GM18505 (cell line): Measurements from ENCODE around the gene ACADVL.

Experiments used
- ATAC-seq: cut with Tn5 transposase; IDR thresholded peaks from one replicate; pipeline ENCODE4 v1.9.1; 2021; ENCODE audit not compliant: unreplicated experiment
- POLR2A ChIP-seq: IDR thresholded peaks from 4 replicates; pipeline ENCODE4 v1.6.1; 2011; ENCODE audit warnings: borderline replicate concordance; ENCODE audit not compliant: insufficient read depth, insufficient read length; ENCODE audit errors: extremely low read depth

Gene ACADVL

GRCh38 chr17:7225711-7226331 is 6.1 kb downstream of the ACADVL start:
- no peak for TF ChIP-seq POLR2A
- no peak for ATAC-seq

- no peak for ATAC-seq
- no peak for TF ChIP-seq POLR2A
Observed at GRCh38 chr17:7226721-7227710, 7.3 kb downstream of the ACADVL start.

DNA sequence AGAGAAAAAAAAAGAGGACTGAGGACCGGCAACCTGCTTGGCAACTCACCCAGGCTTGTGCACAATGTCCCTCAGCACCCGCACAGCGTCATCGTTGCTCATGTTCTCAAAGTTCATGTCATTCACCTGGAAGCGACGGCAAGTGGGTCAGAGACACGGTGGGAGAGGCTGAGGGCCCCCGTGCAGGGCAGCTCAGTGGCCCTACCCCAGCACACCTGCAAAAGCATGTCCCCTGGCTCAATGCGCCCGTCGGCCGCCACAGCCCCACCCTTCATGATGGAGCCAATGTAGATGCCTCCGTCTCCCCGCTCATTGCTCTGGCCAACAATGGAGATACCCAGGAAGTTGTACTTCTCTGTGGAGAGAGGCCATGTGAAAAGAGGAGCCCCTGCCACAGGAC is 9.2 kb downstream of the ACADVL start:
- TF ChIP-seq POLR2A, result no peak
- ATAC-seq, result no peak

GRCh38 chr17:7229504-7229903 is 9.8 kb downstream of the ACADVL start:
- no peak for TF ChIP-seq POLR2A
- ATAC-seq, result no peak

DNA sequence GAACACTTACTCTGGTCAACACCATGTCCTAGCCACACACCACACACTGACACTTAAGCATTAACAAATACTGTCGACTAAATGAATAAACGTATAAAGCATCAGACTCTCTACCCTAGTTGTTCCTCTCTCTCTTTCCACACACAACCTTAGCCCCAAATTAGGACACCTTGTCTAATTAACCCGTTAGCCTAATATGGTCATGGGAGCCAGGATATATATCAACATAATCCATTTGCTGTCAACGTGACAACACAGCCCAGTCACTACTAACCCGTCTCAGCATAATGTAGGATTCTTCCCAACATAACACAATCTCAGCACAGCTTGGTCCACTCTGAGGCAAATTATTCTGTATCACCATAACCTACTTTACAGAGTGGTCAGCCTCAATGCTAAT is 12.4 kb downstream of the ACADVL start:
- no peak for ATAC-seq
- TF ChIP-seq POLR2A, result no peak

DNA sequence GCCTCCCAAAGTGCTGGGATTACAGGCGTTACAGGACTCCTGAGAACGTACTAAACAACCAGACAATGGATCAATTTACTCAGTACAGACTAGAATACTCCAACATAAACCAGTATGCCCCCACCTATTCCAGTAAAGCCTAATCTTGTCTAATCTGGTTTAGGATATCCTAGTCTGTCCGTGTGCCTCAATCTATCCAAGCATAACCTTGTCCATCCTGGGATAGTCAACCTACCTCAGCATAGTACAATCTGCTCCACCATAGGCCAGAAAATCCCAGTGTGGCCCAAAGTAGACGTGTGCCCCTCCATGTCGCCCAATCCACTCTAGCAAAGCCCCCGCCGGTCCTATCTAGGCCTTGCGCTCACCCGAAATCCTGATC is 14.0 kb downstream of the ACADVL start:
- TF ChIP-seq POLR2A, result no peak
- ATAC-seq, result no peak

DNA sequence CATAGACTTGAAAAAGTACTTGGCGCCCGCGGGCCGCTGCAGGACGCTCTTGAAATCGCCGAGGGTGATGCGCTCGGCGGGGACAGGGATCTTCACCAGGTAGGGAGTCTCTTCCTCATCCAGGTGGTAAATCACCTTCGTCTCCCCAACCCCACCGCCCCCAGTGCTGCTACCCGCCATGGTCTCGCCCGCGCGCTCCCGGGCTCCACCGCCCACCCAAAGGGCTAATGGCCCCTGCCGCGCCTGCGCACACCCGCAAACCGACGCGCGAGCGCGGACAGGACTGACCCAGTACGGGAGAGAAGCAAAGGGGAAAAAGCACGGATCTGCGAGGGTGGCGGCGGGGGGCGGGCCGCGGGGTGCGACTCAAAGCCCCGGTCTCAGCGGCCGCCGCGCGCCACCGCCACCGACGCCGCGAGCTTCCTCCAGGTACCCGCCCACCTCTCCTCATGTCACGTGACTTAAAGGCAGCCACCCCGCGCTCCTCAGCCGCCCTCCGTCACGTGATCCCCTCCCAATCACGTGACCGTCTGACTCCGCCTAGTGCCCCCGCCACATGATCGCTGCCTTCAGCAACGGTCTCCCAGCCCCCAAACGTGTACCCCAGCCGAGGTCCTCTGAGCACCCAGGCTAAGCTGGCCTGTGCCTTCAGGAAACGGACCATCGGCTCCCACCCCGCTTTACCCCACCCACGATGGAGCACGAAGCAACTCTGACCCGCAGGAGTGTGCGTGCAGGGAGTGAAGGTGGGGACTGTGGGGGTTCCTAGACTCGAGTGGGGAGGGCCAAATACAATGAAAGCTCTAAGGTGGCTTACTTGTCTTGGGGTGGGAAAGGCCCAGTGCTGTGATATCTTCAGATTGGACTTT is 14.6 kb downstream of the ACADVL start, which contains the start of gene DVL2:
DVL2 (minus strand) TSS at position 435 of the 869 bp plus-strand sequence; CDS start at position 180, 255 bp downstream.
- TF ChIP-seq POLR2A, result peak; percentile 80
- ATAC-seq, result peak; percentile 52

GRCh38 chr17:7235693-7236665 is 16.2 kb downstream of the ACADVL start:
- ATAC-seq, result no peak
- TF ChIP-seq POLR2A, result peak; percentile 16

GRCh38 chr17:7236808-7237207 is 17.1 kb downstream of the ACADVL start:
- no peak for TF ChIP-seq POLR2A
- no peak for ATAC-seq

- no peak for ATAC-seq
- TF ChIP-seq POLR2A, result no peak
Observed at GRCh38 chr17:7237266-7237760, 17.6 kb downstream of the ACADVL start.

GRCh38 chr17:7237761-7238419 is 18.2 kb downstream of the ACADVL start:
- ATAC-seq, result no peak
- TF ChIP-seq POLR2A, result peak; percentile 52
